Loucy (cell line): ENCODE data around the gene SRSF4.

ENCODE experiments used
- H2AFZ ChIP-seq: fragments of 200-600 bp; sonication (generic); 2 replicates; pipeline ENCODE4 v1.6.0; 2016; ENCODE audit warnings: antibody characterized with exemption, mild to moderate bottlenecking, low read length, moderate library complexity
- H3F3A ChIP-seq: fragments of 200-600 bp; 2 replicates; pipeline ENCODE4 v1.6.0; 2016; ENCODE audit warnings: antibody characterized with exemption, low read depth, mild to moderate bottlenecking
- H3K27me3 ChIP-seq: fragments of 200-600 bp; sonication (generic); 2 replicates; pipeline ENCODE4 v1.6.1; 2014; ENCODE audit warnings: low read length, mild to moderate bottlenecking; ENCODE audit not compliant: insufficient read depth, poor library complexity, severe bottlenecking
- H3K36me3 ChIP-seq: fragments of 200-600 bp; sonication (generic); 2 replicates; pipeline ENCODE4 v1.6.1; 2016; ENCODE audit warnings: low read length; ENCODE audit not compliant: insufficient read depth
- H3K4me1 ChIP-seq: fragments of 200-600 bp; sonication (generic); 2 replicates; pipeline ENCODE4 v1.5.1; 2014; ENCODE audit warnings: low read length, mild to moderate bottlenecking; ENCODE audit not compliant: insufficient read depth, poor library complexity, severe bottlenecking
- H3K4me2 ChIP-seq: fragments of 200-600 bp; sonication (generic); 2 replicates; pipeline ENCODE4 v1.6.0; 2014; ENCODE audit warnings: antibody characterized with exemption, low read length, low read depth, mild to moderate bottlenecking; ENCODE audit not compliant: poor library complexity, severe bottlenecking
- H3K4me3 ChIP-seq: fragments of 200-600 bp; sonication (generic); 2 replicates; pipeline ENCODE4 v1.5.1; 2014; ENCODE audit warnings: low read length, mild to moderate bottlenecking, mixed read lengths; ENCODE audit not compliant: poor library complexity, severe bottlenecking
- H3K79me2 ChIP-seq: fragments of 200-600 bp; sonication (generic); 2 replicates; pipeline ENCODE4 v1.6.1; 2014; ENCODE audit warnings: low read length; ENCODE audit not compliant: insufficient read depth
- H3K9ac ChIP-seq: fragments of 200-600 bp; sonication (generic); 2 replicates; pipeline ENCODE4 v1.6.0; 2014; ENCODE audit warnings: mild to moderate bottlenecking, low read depth, low read length, moderate library complexity; ENCODE audit not compliant: poor library complexity, severe bottlenecking
- H3K9me2 ChIP-seq: fragments of 200-600 bp; sonication (generic); replicated peaks from 2 replicates; pipeline ENCODE4 v1.6.1; 2016; ENCODE audit warnings: low read depth, low read length, mixed read lengths
- H3K9me3 ChIP-seq: fragments of 200-600 bp; sonication (generic); 2 replicates; pipeline ENCODE4 v1.6.1; 2014; ENCODE audit warnings: mild to moderate bottlenecking, antibody characterized with exemption, low read length, low read depth; ENCODE audit not compliant: insufficient read depth
- H4K20me1 ChIP-seq: fragments of 200-600 bp; sonication (generic); 2 replicates; pipeline ENCODE4 v1.6.0; 2014; ENCODE audit warnings: antibody characterized with exemption, low read length, mild to moderate bottlenecking; ENCODE audit not compliant: insufficient read depth, poor library complexity, severe bottlenecking
- EZH2phosphoT487 ChIP-seq: fragments of 200-600 bp; IDR thresholded peaks from 2 replicates; pipeline ENCODE4 v1.6.1; 2018; ENCODE audit warnings: antibody characterized with exemption, mild to moderate bottlenecking, moderate library complexity, borderline replicate concordance
- TF ChIP-seq, protein P1 (sequence below): fragments of 200-600 bp; sonication (generic); conservative IDR thresholded peaks from 2 replicates; pipeline ENCODE4 v1.5.1; 2014; ENCODE audit warnings: mild to moderate bottlenecking, antibody characterized with exemption, low read length

The SRSF4 gene

DNA sequence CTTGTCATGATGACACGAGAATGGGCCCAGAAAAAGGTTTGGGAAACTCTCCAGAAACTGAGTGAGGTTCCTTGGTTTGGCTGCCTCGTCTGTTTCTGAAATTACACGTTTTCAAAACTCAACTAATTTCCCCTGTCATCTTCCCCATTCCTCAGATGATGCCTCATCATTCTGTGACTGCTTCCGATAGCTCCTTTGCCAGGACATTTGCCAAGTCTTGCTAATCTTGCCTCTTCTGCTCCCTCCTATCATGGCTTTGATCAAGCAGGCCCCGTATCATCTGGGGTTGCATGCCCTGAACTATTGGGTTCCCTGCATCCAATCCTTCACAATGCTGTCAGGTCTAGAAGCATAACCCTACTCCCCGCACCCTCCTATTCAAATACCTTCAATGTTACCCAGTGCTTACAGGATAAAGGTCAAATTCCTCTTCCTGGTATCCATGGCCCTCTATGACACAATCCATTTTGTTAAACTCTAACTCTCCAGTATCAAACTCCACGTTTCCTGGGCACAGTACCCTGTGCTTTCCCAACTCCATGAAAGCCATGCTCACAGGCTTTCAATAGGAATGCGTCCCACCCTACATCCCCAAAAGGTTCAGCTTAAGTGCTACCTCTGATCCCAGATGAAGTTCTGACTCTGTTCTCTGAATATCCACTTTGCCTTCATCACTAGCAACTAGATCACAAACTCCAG, 35.8 kb downstream of the SRSF4 start:
- Histone ChIP-seq H3K4me1 (no peaks in the 10 kb centered on the region), H3K9ac (no peak overlapping the region), H3K27me3 (no peaks in the 10 kb centered on the region), H3K4me2 (no peak overlapping the region), H3K9me2 (no peaks in the 10 kb centered on the region), H2AFZ (no peak overlapping the region), H3K79me2 (no peaks in the 10 kb centered on the region), H4K20me1 (peaks cover 4% of the 10 kb centered on the region), H3K36me3 (peaks cover 52% of the 10 kb centered on the region), H3F3A (0 out of 2 replicates have a peak, but pooled peaks cover 3% of the 10 kb centered on the region), H3K4me3 (no peak overlapping the region), H3K9me3 (no peaks in the 10 kb centered on the region)
- TF ChIP-seq, protein P1, sequence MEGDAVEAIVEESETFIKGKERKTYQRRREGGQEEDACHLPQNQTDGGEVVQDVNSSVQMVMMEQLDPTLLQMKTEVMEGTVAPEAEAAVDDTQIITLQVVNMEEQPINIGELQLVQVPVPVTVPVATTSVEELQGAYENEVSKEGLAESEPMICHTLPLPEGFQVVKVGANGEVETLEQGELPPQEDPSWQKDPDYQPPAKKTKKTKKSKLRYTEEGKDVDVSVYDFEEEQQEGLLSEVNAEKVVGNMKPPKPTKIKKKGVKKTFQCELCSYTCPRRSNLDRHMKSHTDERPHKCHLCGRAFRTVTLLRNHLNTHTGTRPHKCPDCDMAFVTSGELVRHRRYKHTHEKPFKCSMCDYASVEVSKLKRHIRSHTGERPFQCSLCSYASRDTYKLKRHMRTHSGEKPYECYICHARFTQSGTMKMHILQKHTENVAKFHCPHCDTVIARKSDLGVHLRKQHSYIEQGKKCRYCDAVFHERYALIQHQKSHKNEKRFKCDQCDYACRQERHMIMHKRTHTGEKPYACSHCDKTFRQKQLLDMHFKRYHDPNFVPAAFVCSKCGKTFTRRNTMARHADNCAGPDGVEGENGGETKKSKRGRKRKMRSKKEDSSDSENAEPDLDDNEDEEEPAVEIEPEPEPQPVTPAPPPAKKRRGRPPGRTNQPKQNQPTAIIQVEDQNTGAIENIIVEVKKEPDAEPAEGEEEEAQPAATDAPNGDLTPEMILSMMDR, result no peak
- TF ChIP-seq EZH2phosphoT487, result no peak

DNA sequence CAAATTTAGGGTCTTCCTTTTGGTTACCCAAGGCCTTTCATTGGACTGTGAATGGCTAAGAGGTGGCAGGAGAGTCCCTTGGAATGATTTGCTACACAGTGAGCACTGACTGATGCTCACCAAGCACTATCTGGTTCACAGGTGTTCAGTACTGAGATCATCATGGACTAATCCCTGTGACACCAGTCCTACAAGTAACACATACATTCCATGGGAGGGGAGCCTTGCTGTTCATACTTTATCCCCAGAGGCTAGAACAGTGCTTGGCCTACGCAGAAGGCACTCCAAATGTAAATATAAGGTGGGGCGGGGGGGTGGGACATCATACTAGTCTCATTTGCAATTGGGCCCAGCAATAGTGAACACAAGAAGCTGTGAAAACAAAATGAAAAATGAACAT, 37.5 kb downstream of the SRSF4 start:
- no peaks in the 10 kb centered on the region for H3K79me2 ChIP-seq
- H2AFZ ChIP-seq, result no peak overlapping the region
- no peaks in the 10 kb centered on the region for H3K9me3 ChIP-seq
- H3K4me2 ChIP-seq, result no peak overlapping the region
- 0 out of 2 replicates have a peak, but pooled peaks cover 3% of the 10 kb centered on the region for H3F3A ChIP-seq
- H3K27me3 ChIP-seq, result no peaks in the 10 kb centered on the region
- peaks cover 35% of the 10 kb centered on the region for H3K36me3 ChIP-seq
- H3K9ac ChIP-seq, result no peak overlapping the region
- no peak for TF ChIP-seq EZH2phosphoT487
- TF ChIP-seq, protein P1, result no peak
- no peaks in the 10 kb centered on the region for H3K4me1 ChIP-seq
- no peak overlapping the region for H3K4me3 ChIP-seq
- no peaks in the 10 kb centered on the region for H4K20me1 ChIP-seq
- no peaks in the 10 kb centered on the region for H3K9me2 ChIP-seq

DNA sequence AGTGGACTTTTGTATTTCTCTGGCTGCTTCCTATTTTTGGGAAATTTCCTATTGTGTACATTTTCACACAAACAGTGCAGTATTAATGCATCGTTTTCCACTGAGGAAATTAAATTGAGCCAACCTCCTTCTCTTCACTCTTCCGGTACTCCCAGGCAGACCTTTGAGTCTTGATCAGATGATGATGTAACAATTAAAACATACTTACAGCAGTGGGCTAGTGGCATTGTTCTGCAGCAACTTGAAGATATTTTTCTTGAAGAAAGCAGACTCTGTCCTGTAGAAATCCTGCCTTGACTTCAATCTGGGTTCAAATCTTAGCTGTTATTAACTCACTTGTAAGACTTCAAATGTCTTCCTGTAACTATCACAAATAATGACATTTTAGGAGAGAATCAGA, 39.0 kb downstream of the SRSF4 start:
- Histone ChIP-seq H3K9me3 (no peaks in the 10 kb centered on the region), H3K27me3 (no peaks in the 10 kb centered on the region), H3K9ac (no peak overlapping the region), H2AFZ (no peak overlapping the region), H3K36me3 (peaks cover 21% of the 10 kb centered on the region; the same call in 1 of the 2 replicates), H3K4me1 (no peaks in the 10 kb centered on the region), H3F3A (0 out of 2 replicates have a peak, but pooled peaks cover 3% of the 10 kb centered on the region), H3K9me2 (no peaks in the 10 kb centered on the region), H3K4me2 (no peak overlapping the region), H3K4me3 (no peak overlapping the region), H4K20me1 (no peaks in the 10 kb centered on the region), H3K79me2 (no peaks in the 10 kb centered on the region)
- TF ChIP-seq, protein P1, result no peak
- TF ChIP-seq EZH2phosphoT487, result no peak
